ENCODE data around the gene VPS13D.

VPS13D gene

DNA sequence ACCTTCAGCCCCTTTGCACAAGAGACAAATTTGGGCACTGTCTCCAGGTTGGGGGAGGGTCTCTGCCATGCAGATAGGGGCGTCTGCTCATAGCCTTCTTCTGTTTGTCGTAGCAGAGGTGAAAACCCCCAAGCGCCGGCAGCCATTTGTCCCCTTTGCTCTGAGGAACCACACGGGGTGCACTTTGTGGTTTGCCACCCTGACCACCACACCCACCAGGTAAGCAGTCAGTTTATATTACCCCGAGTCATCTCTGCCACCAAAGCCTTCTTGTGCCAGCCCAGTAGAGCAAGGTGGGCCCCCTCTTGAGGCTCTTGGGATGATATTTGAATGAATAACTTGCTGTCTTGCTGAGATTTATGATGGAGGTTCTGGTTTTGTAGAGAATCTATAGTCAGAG lies 111.8 kb downstream of the VPS13D start:
- DNase-seq, result peak; percentile 18

DNA sequence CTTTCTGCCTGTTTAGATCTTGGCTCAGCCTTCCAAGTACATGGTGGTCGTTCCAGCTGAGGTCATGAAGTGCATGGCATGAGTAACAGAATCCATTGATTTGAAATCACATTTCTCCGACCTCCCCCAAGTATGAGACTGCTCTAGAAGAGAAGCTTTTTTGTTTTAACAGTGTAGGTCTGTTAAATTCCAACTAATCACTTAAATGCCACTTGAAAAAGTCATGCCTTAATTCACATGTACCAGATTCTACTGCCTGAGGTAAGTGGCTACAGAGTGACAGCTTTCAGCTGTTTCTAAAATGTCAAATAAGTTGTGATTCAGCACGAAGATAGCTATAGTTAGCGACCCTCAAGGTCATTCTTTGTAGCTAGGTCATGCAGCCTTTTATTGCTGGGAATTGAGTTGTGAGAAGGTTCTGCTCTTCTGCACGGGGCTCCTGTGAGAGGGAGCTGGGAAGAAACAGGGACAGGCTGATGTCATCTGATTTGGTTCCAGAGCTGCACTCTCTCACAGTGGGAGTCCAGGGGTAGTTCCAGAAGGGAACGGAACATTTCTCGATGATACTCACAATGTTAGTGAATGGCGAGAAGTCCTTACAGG lies 112.7 kb downstream of the VPS13D start:
- DNase-seq, result no peak

DNA sequence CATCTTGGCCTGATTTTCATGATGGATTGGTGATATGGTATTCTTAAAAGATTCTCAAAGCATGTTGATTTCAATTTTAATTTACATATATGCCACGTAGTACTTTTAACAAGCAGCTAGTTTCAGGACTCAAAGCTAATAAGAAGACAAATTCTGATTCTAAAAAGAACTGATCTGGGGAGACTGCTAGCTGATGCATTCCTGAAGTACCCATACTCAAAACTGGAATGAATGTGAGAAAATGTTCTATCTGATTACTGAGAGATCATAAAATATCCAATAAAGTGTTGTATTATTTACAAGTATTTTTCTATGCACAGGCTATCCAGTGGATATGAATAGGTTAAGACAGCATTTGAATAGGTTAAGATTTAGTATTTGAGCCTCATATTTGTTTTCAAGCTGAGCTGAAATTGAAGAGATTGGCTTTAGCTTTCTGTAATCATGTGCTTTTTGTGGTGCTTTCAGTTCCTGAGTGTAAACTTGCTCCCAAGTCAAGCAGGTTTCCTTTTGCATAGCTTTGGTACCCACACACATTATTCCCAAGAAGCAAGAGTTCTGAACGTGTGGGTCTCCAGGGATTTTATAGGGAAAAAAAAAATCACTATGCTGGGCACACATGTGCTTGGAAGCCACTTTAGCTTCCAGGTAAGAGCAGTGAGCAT lies 114.1 kb downstream of the VPS13D start:
- DNase-seq, result no peak

DNA sequence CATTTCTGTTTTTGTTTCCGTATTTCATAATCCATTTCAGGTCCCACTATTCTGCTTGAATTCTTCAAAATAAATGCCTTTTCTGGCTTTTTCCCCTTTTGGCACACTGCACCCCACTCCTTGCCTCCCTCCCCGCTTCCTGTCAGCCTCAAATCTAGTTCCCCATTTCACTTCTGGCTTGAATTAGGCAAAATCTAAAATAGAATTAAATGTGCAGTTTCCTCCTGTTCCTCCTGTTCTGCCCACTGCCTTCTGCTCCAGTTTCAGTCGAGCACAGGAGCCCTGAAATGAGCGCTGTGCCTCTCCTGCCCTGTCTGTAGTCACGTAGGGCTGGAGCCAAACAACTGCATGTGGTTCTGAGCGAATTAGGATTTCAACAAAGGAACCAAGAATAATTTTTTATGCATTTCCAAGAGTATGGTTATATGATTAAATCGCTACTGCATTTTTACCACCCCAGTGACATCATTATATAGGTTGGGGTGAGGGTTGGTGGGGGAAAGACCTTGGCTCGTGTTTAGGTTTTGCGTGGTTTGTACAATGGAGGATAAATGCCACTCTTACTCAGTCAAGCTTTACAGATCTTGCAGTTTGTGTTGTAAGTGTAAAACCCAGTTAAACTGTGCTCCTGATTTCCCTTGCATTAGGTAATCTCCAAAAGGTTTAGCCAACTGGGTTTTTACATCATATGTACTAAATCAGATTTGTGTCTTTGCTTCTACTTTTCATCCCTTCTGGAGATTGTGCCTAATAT lies 114.9 kb downstream of the VPS13D start:
- peak; percentile 7 for DNase-seq

DNA sequence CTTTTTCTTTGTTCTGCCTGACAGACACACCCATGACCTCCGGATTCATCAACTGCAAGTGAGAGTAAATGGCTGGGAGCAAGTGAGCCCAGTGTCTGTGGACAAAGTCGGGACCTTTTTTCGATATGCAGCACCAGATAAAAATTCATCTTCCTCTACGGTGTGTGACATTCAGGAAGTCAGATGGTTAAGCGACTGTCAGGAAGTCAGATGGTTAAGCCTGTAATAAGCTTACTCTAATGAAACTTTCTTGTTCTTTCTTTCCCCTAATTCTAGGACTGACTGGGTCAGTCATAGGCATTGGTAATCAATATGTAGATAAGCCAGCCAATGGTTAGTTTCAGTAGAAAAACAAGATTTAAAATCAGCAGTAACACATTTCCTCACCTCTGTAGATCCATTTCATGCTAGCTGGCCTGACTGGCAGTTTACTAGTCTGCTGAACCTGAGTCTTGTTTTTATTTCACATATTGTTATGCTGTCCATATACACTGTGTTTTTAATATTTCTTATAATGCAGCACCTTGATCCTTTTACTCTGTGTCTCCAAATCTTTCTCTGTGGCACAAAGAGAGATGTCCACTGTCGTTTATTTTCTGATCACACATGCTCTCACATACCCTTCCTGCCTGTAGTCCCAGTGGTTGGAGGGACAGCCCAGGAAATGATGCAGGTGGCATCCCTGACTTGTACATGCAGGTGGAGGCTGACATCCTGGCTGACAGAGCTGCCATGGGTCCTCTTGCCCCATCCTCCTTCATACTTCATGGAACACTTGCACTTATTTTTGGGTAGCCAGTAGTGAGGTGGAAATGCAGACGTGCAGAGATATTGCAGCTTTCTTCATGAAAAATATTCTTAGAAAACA lies 115.8 kb downstream of the VPS13D start:
- DNase-seq, result peak; percentile 26

DNA sequence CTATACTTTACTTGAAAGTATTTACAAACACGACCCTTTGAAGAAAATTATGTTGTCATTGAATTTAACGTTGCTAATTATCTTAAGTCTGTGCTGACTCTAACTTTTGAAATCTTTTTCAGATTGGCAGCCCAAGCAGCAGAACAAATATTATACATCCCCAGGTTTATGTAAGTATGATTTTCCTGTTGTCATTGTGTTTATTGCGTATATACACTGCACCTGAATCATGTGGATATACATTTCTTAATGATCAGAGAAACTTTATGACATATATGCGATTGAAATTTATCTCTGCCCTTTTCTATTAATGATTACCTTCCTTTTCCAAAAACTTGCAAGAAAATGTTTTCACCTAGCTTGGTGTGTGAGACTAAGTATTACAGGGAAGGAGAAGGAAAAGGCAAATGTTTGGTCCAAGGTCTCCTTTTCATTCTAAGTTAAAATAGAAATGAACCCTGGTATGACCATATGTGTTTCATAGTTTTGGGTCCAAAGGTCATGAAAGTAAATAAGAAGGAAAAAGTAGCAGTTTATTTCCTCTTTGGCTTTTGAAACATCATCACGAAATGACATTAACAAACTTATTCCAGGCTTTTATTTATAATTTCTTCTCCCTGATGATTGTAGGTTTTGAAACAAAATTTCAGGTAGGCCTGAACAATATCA lies 116.8 kb downstream of the VPS13D start:
- no peak for DNase-seq

DNA sequence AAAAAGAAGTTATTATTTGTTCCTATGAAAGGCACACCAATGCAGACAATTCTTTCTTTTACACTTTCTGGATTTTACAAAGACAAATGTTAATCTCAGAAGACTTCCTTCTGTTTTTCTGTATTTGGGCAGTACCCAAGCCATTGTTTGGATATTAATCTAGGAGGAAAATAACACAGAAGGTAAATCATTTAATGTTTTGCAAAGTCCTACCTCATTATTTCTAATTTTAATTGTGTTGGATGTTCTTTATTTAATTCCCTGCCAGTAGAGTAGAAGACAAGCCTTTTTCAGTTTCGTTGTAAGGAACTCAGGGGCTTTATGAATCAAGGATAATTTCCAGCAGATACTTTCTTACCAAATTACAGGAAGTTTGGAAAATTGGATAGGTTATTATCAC lies 118.3 kb downstream of the VPS13D start:
- DNase-seq, result no peak

DNA sequence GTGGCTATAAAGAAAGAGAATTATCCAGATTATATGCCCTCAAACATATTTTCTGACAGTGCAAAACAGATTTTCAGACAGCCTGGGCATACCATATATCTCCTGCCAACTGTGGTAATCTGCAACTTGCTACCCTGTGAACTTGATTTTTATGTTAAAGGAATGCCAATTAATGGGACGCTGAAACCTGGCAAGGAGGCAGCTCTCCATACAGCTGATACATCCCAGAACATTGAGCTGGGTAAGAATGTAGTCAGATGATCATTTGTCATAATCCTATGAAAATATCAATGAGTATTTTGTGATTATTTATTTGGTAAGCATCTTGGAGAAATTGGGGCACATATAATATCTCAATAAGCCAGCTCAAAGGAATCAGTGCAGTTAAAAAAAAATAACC lies 124.2 kb downstream of the VPS13D start:
- DNase-seq, result no peak

DNA sequence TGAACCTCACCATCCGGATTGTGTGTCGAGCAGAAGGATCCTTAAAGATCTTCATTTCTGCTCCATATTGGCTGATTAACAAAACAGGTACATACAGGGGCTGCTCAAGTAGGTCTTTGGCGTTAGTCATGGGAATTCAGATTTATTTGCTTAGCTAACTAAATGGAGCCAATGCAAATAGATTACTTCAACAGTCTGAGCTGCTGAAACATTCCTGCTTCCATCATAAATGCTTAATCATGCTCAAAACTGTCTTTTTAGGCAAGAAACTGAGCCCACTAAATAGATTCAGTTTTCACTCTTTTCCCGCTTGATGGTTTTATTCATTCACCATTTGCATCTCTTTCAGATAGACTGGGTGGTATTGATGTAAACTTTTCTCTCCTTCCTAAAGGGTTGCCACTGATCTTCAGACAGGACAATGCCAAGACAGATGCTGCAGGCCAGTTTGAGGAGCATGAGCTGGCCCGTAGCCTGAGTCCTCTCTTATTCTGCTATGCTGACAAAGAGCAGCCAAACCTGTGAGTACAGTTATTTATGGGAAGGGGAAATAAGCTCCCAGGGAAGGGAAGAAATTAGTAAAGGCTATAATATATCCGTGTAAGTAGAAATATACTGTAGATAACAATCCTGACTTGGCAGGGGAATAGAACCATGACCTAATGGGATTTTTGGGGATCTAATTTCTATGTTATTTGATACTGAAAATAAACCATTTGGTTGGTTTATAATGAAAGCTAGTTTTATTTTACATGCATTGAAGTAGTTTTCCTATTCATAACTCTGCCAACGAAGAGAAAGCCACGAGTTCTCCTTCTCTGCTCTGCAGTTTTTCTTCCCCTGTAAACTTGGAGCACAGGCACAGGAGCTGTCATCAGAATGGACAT lies 126.4 kb downstream of the VPS13D start:
- no peak for DNase-seq

DNA sequence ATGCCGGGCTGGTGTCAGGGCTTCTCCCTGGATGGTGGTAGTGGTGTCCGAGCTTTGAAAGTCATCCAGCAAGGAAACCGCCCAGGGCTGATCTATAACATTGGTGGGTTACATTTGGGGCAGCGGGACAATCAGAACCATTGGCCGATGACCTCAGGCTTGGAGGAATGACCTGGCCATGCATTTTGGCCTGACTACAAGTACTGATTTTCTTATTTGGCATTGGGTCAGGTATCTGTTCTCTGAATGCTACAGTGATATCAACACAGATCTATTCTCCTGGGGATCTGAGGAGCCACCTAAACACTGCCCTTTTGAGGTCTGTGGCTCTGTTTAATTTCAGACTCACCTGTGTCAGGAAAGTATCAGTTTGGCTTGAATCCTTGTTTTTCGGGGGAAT lies 128.7 kb downstream of the VPS13D start:
- DNase-seq, result no peak

DNA sequence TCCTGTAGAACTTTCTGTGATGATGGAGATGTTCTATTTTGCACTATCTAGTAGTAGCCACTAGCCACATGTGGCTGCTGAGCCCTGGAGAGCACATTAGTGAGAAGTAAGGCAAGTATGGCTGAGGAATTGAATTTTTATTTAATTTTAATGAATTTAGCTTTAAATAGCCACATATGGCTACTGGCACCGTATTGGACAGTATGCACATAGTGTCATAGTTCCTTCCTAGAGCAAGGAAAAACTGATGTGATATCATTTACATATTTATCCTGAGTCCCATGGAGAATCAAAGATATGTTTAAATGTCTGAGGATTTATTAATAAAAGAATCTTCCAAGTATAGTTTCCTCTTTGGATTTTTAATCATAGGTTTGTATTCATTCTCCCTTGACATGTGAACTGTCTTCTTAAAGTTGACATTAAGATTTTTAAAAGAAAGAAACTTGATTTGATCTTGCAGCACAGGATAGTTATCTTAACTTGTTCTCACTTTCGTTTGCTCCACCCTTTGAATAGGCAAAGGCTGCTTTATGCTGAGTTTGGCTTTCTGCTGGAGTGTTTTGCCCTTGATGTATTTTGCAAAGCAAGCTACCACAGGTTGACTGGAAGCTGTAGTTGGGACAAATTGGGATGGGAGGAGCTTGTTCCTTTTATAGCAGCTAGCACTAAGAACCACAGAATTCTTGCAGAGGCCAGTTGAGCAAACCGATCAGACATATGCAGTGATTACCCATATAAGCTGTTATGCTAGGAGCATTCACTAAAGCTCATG lies 129.7 kb downstream of the VPS13D start:
- DNase-seq, result no peak

DNA sequence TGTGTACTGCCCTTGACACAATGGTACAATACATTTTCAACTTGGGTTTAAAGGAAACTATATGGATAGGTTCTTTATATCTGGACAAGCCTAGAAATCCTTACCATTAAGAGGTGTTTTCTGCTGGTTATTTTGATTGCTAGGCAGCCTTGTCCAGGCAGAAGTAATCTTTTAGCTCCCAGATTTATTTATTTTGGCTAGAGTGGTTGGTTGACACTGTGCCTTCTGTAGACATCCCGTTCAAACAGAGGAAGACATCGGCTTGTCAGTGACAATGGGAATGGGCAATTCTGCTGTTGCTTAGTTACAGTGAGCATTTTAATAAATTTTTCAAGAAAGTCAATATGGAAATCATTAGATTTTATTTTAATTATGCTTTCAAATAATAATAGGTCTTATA lies 138.8 kb downstream of the VPS13D start:
- no peak for DNase-seq

DNA sequence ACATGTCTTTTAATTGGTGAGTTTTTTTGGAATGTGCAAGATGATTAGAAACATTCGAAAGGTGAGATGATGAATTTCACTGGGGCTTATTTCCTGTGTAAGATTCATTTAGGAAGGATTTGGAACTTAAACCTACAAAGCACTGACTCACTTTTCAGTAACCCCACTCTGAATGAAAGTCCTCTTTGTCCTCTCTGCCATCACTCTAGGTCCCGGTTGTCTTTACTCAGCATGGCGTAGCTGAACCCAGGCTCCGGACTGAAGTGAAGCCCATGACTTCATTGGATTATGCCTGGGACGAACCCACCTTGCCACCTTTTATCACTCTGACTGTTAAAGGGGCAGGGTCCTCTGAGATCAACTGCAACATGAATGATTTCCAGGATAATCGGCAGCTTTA lies 139.4 kb downstream of the VPS13D start:
- DNase-seq, result no peak

DNA sequence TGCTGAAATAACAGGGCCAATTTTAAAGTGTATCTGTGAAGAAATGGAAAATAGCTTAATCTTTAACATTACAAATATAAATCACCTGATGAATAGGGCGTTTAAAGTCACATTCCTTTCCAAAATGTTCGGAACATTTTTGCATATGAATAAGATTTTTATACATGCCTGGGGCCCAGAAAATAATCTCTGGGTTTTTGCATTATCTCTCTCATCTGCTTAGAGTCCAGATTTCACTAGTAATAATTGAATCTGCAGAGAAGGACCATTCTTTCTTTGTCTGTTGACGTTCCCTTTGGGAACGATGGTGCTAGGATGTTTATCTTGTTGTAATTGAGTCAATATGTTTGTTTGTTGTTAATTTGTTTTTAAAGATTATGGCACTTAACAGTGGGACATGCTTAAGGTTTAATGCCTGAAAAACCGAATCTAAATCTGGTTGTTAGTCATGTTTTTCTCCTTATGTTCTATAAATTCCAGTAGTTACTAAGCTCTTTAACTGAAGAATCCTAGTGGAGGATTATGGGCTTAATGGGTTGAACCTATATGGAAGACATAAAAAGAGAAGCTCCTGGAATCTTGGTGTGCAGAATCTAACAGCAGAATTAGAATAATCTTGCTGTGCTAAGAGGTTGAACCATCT lies 140.6 kb downstream of the VPS13D start:
- no peak for DNase-seq

DNA sequence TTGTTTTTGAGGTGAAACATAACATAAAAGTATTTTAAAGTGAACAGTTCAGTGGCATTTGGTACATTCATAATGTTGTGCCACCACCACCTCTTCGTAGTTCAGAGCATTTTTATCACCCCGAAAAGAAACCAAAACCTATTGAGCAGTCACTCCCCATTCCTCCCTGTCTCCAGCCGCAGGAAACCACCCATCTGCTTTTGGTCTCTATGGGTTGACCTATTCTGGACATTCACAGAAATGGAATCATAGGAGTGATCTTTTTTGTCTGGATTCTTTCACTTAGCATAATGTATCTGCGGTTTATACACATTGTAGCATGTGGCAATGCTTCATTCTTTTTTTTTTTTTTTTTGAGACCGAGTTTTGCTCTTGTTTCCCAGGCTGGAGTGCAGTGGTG lies 141.2 kb downstream of the VPS13D start:
- no peak for DNase-seq

DNA sequence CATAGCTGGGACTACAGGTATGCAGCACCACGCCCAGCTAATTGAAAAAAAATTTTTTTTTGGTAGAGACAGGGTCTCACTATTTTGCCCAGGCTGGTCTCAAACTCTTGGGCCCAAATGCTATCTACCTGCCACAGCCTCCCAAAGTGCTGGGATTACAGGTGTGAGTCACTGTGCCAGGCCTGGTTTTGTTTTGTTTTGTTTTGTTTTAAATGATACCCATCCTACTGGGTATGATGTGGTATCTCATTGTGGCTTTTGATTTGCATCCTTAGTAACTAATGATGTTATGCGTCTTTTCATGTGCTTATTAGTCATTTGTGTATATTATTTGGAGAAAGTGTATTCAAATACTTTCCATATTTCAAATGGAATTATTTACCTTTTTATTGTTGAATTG lies 142.3 kb downstream of the VPS13D start:
- peak; percentile 35 for DNase-seq

DNA sequence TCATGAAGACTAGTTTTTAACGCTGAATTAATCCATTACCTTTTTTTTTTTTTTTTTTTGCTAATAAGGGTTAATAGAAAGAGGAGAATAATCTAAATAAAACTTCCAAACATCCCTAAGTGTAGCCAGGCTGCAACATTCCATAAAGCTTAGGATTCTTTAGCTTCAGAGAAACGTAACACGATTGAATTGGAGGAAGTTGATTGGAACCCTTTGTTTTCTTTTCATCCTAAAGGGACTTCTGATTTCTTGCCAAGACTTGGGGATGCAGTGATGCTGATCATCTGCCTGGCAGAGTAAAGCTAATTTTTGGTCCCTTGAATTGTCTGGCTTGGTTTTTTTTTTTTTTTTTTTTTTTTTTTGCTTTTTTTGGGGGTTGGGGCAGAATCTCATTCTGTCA lies 142.9 kb downstream of the VPS13D start:
- DNase-seq, result no peak

DNA sequence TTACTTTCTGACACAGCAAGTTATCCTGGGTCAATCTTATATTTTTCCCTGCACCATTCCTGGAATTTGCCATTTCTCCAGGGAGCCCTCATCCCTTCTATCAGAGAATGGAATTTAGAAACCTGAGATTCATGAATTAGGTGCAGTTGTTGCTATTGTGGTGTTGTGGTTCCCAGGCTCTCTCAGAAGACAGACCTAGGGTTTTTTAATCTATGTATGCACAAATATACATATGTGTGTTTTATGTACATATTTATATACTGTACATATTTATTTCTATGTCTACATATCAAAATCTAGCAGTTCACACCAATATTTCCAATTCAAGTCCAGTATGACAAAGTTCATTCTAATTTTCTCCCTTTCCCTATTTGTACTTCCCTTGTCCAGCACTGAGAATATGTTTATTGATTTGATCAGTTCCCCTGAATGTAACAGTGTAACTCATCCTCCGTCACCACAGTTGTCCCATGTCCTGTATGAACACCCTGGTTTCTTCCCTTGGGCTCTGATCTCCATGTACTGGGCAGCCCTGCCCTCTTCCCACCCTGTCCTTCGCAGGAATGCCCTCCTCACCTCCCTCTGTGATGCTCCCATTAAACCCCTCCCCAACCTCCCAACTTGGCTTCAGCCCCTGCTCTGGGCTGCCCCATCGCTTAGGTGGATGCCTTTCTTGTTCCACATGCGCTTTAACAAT lies 145.5 kb downstream of the VPS13D start:
- DNase-seq, result no peak

DNA sequence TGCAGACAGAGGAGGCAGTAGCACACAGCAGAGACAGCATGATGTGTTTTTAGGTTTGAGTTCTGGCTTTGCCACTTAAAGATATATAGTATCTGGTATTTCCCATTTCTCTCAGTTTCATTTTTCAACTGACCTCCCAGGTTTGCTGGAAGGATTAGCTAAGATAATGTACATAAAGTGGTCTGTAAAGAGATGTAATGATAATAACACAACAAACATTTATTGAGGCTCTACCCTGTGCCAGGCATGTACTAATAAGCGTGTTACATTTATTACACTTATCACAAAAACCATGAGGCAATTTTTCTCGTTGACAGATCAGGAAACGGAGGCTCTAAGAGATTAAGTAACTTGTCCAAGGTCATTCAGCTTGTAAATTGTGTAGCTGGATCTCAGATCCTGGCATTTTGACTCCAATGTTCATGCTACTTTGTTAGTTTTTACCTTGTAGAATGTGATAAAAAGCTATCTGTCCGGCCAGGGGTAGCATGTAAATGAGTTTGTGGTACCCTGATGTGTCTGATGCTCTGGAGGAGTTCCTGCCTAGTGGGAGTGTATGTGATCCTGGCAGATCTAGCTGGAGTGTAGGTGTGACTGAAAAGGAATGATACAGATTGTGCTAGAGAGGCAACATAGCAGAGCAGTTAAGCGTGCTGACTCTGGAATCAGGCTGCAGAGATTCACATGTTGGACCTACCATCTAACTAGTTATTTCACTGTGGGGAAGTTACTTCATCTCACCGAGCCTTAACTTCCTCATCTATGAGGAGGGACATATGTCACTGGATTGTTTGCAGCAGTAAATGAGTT lies 146.6 kb downstream of the VPS13D start:
- DNase-seq, result no peak

Measured in CD4-positive, alpha-beta T cell treated with Interleukin-4 for 4 hours (primary cell).